ENCODE measurements around the gene COL11A2. TPM values are rescaled to one million over a fixed set of nuclear protein-coding genes. Genes with fewer than 3 reads are reported as not detected.

Gene COL11A2
- total and polyA plus RNA-seq, 12 donors, result 0.52 to 8.7 (median 0.94) TPM

GRCh38 chr6:33168284-33168601 lies 24.0 kb downstream of the COL11A2 start:
- H3K4me3 ChIP-seq, result no peak overlapping the region
- no peak for DNase-seq
- WGBS, 2 donors, result 76 to 84% methylated on average over 6 of the region's 6 CpGs
- no peaks in the 10 kb centered on the region for H3K4me1 ChIP-seq
- H3K36me3 ChIP-seq, result no peaks in the 10 kb centered on the region
- no peaks in the 10 kb centered on the region for H3K9me3 ChIP-seq
- no peak overlapping the region for H3K27ac ChIP-seq
- intact Hi-C loops (cut with DNase I), result no loop called here
- no peak for ATAC-seq
- TF ChIP-seq CTCF (IDR thresholded peaks at IDR 0.05), result no peak
- H3K27me3 ChIP-seq, result no peaks in the 10 kb centered on the region

GRCh38 chr6:33167374-33168283 lies 24.6 kb downstream of the COL11A2 start:
- Histone ChIP-seq H3K27me3 (no peaks in the 10 kb centered on the region), H3K4me1 (no peaks in the 10 kb centered on the region), H3K9me3 (no peaks in the 10 kb centered on the region), H3K36me3 (no peaks in the 10 kb centered on the region), H3K4me3 (no peak overlapping the region), H3K27ac (no peak overlapping the region)
- no peak for ATAC-seq
- no peak for TF ChIP-seq CTCF (IDR thresholded peaks at IDR 0.05)
- intact Hi-C loops (cut with DNase I), result no loop called here
- WGBS, 2 donors, result 89 to 92% methylated on average over 17 to 19 of the region's 19 CpGs
- no peak for DNase-seq

- H3K4me1 ChIP-seq, result peaks cover 0 to 8% (median 4%) of the 10 kb centered on the region in 9 donors
- DNase-seq, result no peak
- no peak for TF ChIP-seq CTCF (IDR thresholded peaks at IDR 0.05)
- H3K27me3 ChIP-seq, result no peaks in the 10 kb centered on the region
- H3K36me3 ChIP-seq, result no peaks in the 10 kb centered on the region
- no peaks in the 10 kb centered on the region for H3K9me3 ChIP-seq
- intact Hi-C loops (cut with DNase I), result no loop called here
- 74 to 86% methylated on average over 7 of the region's 7 CpGs for WGBS, 2 donors
- H3K27ac ChIP-seq, result no peak overlapping the region
- no peak overlapping the region for H3K4me3 ChIP-seq
- no peak for ATAC-seq
Observed at GRCh38 chr6:33166811-33167210, 25.5 kb downstream of the COL11A2 start.

- intact Hi-C loops (cut with DNase I), result no loop called here
- 85 to 89% methylated on average over 6 of the region's 6 CpGs for WGBS, 2 donors
- DNase-seq (no peak), ATAC-seq (no peak)
- Histone ChIP-seq H3K27me3 (no peaks in the 10 kb centered on the region), H3K36me3 (no peaks in the 10 kb centered on the region), H3K4me1 (peaks cover 0 to 10% (median 7%) of the 10 kb centered on the region in 9 donors), H3K4me3 (no peak overlapping the region), H3K9me3 (no peaks in the 10 kb centered on the region), H3K27ac (no peak overlapping the region)
- no peak for TF ChIP-seq CTCF (IDR thresholded peaks at IDR 0.05)
Observed at GRCh38 chr6:33166363-33166762, 25.9 kb downstream of the COL11A2 start.
